Activated gamma-delta T cell (primary cell): ENCODE results near the gene DBN1.
"Not testable (repeated sequence)": the region's sequence is repeated elsewhere in the genome, so short reads cannot be mapped to it uniquely, and the experiment has no call there.

Experiments used
- DNase-seq: peaks from one replicate; lab custom pipeline; 2025; lab: John Stamatoyannopoulos, UW

Gene DBN1

DNA sequence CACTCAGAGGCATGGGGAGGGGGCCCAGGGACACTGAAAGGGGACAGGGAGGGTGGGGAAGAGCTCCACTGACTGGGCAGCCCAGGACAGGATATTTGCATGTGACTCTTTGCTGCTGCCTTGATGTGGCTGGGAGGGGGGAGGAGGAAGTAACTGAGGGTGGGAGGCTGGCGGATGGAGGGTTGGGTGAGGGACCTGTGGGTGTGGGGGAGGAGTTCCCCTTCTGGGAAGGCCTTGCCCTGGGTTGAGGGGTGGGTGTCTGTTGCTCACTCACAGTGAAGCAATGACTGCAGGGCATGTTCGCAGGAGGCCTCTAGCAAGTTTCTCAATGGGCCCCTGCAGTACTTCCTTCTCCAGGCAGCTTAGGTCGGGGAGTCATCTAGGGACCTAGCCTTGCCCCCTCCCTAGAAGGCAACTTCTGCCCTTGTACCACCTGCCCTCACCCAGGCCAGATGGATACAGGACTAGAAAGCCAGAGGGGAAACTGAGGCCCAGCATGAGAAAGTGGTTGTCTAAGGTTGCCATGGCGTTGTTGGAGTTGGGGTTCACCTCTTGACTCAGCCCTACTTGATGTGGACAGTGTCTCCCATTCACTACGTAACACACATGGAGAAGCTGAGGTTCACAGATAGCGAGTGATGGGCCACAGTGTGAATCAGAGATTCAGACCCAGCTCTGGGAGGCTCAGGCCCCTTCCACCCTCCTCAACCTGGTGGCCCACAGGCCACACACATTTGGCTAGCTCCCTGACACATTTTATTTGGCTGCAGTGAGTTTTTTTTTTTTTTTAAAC, 44.0 kb downstream of the DBN1 start:
- no peak for DNase-seq

DNA sequence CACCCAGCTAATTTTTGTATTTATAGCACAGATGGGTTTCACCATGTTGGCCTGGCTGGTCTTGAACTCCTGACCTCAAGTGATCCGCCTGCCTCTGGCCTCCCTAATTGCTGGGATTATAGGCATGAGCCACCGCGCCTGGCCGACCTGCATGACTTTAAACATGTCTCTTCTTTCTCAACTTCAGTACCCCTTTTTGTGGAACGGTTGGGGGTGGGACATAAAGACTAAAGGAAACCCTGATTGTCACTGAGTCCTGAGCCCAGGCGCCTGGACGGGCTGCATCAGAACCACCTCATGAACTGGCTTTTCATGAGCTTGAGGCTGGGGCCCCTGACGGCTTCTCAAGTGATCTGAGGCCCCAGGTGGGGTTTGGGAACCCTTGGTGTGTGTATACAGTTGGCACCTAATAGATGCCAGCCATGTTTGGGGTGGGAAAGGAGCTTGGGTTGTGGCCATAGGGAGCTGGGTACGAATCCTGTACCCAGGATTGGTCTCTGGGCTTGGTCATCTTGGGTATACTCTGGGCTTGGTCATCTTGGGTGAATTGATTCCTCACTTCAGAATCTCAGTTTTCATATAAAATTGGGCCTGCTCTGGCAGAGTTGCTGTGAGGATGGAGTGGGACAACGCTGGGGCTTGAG, 44.7 kb downstream of the DBN1 start:
- DNase-seq, result no peak

DNA sequence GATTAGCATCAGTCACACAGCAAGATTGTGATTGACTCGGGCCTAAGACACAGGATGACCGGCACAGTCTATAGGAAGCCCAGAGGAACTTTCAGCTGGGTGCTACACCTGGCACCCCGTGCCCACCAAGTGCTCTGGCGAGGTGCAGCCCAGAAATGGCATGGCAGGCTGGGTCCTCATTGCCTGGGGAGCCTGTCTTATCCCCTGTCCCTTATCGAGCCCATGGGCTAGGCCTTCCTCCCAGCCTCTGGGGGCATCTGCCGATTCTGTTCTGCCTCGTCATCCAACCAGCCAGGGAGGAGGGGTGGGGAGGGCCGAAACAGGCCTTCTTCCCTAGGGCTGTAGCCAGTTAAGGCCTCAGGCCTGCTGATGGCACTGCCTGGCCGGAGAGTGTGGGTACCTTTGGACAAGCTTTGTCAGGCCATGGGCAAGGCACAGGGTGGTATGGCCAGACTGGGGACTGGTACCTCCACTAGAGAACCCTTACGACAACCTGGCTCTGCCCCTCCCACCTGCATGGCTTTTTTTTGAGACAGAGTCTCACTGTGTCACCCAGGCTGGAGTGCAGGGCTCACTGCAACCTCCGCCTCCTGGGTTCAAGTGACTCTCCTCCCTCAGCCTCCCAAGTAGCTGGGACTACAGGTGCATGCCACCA, 45.4 kb downstream of the DBN1 start:
- DNase-seq, result no peak

DNA sequence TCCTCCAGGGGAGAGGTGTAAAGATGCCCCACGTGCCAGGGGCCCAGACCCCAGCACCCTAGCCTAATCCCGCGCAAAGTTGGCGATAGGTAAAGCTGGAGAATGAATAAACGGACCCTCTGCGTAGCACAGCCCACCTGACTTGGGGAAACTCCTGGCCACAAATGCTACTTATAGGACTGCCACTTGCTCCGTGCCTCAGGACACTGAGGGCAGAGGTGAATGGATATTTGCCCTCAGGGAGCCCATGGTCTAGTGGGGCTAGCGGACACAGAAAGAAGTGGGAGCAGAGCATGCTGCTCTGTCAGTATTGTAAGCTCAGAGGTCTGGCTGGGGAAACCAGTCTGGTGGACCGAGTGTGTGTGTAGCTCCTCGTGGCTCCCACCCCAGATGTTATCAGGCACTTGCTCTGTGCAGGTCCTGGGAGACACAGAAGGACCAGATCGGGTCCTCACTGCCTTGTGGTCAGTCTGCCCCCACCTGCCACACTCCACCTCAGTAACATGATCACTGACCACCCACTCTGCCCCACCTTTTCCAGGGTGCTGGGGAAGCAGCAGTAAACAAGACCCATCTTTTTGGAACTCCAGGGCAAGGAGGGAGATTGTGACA, 46.1 kb downstream of the DBN1 start:
- no peak for DNase-seq

DNA sequence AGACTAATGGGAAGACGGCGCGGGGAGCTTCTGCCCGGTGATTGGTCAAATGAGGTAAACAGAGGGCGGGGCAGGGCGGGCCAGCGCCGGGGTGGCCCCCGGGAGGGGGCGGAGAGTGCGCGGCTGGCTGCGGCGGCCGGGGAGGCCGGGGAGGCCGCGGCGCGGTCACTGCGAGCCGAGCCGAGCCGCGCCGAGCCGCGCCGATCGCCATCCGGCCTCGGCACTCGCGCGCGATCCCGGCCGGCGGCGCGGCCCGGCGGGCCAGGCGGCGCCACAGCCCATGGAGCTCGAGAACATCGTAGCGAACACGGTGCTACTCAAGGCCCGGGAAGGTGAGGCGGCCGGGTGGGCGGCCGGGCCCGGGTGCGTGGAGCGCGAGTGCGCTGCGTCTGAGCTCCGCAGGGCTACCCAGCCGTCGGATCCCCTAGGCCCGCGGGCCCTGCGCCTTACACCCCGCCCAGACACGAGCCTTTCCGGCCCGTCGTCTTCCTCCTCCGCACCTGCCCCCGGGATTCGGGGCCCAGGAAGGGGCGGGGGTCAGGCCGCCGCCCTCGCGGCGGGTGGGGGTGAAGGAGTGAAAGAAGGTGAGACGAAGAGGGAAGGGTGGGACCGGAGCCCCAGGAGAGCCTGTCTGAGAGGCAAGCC, 46.7 kb downstream of the DBN1 start, which contains the start of gene GRK6:
Gene GRK6 (plus strand): TSS at position 111 of the 645 bp plus-strand sequence. CDS start 170 bp downstream, at position 281.
- DNase-seq, result peak; percentile 79

DNA sequence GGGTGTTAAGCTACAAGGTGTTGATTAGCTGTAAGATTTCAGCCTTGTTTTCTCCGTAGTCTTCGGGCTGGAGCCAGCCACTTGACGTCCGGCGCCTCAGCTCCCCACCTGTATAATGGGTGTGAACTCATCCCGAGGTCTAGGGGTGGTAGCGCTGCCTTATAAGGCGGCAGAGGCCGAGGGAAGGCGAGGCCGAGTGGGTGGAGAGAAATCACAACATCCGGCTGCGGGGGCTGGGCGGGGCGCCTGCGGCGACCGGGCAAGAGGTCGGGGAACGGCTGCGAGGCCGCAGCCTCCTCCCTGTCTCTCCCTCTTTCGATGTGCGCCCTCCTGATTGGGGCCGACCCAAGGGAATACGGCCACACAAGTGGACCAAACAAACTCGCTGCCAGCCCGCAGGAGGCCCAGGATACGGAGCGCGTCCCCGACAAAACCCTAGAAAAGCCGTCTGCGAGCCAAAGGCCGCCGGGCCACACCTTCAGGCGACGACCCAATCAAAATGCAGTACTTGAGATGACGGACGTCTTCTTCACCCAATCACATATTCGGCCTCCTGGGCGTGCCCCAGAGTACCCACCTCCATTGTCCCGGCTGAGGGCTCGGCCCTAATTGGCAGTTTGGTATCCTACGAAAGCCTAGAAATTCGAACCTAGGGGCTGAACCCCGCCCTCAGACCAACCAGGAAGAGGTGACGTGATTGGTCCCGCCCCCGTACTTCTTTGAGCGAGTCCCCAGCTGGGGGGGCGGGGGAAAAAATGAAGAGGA, 47.5 kb downstream of the DBN1 start:
- DNase-seq, result peak; percentile 77

DNA sequence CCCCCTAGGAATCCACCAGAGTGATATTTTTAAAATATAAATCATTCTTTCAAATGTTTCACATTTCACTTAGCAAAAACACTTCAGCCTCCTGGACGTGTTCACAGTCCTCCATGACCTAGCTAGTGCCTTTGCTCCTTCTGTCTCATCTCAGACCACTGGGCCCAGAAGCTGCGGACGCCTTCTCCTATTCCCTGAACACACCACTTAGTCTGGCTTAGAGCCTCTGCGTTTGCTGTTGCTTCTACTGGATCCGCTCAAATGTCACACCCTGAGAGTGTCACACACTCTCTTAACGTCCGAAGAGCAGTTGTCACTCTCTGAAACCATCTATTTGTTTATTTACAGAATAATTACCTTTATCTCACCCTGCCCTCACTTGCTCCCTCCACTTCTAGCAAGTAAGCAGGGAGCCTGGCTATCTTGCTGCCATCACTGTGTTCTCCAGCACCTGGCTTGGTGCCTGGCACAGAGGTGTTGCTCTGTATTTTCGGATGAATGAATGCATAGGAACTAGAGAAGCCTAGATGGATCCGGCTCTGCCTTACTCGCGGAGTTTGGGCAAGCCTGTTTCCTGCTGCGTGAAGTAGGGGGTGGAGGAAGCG, 48.1 kb downstream of the DBN1 start:
- no peak for DNase-seq

DNA sequence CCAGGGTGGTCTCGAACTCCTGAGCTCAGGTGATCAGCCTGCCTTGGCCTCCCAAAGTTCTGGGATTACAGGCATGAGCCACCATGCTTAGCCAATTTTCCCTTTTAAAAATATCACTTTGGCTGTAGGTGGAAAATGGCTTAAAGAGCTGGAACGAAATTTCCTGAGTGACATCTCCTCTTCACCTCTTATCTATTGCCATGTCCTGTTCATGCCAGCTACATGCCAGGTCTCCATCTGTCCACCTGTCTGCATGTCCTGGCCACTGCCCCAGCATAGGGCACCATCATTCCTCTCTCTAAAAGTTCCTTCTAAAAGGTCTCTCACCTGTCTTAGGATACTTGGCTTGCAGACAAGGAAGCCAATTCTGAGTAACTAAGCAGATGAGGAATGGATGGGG, 49.8 kb downstream of the DBN1 start:
- DNase-seq, result no peak

DNA sequence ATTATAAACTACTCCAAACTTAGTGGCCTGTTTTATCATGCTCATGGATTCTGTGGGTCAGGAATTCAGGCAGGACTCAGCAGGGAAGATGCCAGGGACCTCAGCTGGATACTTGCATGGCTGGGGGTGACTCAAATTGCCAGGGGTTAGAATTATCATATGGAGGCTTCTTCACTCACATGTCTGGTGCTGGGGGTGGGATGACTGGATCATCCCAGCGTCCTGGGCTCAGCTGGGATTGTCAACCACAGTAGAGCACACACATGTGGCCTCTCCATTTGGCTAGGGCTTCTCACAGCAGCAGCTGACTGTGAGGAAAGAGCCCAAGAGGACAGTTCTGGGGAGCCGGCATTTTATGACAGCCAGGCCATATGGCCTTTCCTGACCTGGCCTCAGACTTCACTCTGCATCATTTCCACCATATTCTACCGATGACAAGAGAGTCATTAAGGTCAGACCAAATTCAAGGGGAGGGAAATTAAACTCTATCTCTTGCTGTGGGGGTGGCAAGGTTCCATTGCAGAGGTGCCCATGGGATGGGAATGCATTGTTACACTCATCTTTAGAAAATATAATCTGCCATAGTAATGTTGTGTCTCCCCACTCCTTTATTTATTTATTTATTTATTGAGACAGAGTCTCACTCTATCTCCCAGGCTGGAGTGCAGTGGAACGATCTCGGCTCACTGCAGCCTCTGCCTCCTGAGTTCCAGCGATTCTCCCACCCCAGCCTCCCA, 52.2 kb downstream of the DBN1 start:
- no peak for DNase-seq

DNA sequence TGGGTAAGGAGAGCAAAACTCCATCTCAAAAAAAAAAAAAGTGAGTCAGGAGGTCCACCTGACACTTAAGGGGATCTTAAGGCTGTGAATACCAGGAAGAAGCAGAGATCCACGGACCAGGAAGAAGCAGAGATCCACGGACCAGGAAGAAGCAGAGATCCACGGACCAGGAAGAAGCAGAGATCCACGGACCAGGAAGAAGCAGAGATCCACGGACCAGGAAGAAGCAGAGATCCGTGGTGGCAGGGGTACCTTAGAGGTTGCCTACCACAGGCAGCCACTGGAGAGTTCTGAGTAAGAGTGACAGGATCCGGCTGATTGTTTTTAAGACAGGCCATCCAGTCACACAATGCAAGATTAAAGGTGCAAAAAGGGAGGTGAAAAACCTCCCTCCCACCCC, 53.0 kb downstream of the DBN1 start:
- not testable (repeated sequence) for DNase-seq

DNA sequence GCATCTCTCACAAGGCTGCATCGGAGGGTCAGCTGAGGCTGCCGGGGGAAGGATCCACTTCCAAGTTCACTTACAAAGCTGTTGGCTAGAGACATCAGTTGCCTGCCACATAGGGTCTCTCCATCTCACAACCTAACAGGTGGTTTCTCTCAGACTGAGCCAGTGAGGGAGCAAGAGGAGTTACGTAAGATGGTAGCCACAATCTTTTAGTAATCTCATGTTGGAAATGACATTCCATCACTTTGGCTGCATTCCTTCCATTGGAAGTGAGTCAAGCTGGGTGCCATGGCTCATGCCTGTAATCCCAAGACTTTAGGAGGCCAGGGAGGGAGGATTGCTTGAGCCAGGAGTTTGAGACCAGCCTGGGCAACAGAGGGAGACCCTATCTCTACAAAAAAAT, 54.4 kb downstream of the DBN1 start:
- DNase-seq, result no peak

DNA sequence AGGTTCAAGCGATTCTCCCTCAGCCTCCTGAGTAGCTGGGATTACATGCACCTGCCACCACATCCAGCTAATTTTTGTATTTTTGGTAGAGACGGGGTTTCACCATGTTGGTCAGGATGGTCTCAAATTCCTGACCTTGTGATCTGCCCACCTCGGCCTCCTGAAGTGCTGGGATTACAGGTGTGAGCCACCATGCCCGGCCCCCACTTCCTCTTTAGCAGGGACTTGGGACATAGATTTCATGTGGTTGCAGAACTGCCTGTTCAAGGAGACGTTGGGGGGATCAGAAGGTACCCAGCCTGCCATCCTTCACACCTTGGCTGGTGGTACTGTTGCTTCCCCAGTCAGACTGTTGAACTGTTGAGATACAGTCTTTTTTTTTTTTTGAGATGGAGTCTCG, 56.4 kb downstream of the DBN1 start:
- DNase-seq, result not testable (repeated sequence)

DNA sequence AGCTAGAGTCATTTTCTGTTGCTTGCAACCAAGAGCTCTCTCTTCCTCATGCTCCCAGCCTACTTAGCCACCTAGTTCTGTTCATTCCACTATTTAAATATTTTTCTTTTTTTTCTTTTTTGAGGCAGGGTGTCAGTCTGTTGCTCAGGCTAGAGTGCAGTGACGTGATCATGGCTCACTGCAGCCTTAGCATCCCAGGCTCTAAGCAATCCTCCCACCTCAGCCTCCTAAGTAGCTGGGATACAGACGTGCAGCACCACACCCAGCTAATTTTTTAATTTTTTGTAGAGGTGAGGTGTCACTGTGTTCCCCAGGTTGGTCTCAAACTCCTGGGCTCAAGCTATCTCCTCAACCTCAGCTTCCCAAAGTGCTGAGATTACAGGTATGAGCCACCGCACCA, 59.0 kb downstream of the DBN1 start:
- no peak for DNase-seq

DNA sequence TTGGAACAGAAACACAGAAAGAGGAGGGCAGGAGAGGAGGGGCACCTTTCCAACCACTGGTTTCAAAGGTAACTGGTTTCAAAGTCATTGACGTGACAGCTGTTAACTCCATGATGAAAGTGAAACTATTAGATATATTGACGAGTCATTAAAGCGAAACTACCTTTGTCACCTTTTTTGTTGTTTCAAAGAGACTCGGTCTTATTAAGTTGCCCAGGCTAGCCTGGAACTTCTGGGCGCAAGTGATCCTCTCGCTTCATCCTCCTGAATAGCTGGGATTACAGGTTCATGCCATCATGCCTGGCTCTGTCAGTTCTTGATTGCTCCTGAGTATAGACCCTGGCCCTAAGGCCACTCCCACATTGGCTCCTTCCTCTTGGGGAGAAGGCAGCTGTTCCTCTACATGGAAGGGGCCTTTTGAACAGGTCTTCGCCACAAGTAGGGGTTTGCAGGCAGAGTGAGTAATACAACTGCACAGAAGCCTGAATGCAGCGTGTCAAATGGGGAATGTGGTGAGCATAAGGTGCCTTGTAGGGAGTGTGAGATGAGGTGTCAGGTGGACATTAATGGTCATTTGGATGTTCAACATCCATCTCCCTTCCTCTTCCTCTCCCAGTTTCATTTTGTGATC, 60.7 kb downstream of the DBN1 start:
- no peak for DNase-seq

DNA sequence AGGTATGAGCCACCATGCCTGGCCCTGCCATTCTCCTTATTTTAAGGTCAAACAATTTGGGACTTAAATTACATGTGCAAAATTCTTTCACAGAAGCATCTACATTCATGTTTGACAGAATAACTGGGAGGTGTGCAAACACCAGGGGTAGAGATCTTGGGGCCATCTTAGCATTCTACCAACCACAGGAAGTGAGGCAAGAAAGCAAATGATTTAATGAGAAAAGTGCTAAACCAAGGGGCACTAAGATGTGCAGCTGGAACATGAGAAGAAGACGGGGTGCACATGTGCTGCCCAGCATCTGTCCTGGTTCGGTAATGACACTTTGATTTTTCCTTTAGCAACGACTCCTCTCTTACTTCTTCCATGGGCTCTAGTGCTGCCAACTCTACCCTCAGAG, 62.9 kb downstream of the DBN1 start:
- DNase-seq, result no peak

DNA sequence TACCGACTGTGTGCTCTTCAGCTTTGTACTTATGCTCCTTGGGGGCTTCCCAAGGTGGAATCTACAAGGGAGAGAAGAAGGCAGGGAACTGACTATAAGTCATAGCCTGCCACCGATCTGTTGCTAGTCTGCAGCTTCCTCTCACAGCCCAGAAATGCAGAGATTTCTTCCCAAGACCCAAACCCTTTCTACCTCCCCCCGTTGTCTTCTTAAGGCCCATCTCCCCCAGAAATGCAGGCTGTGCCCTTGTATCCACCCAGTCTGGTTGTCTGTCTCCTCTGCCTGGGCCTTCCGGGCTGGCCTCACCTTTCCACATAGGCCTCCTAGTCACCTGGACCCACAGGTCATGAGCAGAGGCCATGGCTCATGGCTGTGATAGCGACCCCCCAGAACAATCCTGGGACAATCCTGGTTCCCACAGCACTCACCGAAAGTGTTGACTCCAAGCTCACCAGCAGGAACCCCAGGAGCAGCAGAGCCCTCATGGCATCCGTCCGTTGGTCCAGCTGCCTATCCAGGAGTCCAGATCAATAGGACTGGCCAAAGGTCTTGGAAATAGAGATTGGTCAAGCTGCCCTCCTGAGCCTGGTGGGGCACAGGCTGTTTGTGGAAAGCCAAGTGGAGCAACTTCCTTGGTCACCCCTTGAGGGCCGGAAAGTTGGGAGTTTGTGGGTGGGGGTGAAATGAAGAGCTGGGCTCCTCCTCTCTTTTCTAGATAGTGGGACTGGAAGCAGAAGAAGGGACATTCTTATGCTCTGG, 64.2 kb downstream of the DBN1 start, which contains the start of gene F12:
Gene F12 (minus strand): TSS at position 522 of the 759 bp plus-strand sequence. CDS start 37 bp downstream, at position 485.
- no peak for DNase-seq
